ENCODE results near the gene CADPS2.

DNA sequence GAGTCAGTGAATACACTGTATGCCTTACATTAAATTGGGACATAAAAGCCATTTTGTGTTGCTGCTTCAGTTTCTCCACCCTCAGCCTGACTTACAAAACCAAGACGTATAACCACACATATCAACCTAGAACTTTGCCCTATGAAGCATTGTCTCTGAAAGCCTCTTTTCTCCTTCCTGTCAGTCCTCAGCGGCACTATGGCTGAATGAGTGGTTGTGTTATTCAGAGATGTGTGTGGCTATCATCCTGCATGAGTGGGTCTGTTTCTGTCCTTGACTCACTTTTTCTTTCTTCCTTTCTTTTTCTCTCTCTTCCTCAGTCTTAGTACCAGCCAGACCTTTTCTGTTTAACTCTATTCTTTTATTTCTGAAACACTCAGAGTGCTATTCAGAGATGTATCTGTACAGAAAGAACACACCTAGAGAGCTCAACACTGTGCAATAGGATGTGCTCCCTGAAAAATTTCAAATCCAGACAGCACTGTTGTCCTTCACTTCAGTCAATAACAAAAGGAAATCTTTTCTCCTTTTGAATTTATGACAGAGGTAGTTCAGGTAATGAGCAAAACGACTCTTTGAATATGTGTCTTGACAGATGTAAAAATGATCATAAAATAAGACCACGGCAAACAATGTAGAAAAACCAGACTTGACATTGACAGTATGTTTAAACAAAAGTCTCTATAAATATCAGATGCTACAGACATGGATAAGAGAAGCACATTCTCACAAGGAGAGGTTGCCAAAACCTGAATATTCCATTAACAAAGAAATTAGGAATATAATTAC lies 418.4 kb downstream of the CADPS2 start:
- TF ChIP-seq, protein P1, sequence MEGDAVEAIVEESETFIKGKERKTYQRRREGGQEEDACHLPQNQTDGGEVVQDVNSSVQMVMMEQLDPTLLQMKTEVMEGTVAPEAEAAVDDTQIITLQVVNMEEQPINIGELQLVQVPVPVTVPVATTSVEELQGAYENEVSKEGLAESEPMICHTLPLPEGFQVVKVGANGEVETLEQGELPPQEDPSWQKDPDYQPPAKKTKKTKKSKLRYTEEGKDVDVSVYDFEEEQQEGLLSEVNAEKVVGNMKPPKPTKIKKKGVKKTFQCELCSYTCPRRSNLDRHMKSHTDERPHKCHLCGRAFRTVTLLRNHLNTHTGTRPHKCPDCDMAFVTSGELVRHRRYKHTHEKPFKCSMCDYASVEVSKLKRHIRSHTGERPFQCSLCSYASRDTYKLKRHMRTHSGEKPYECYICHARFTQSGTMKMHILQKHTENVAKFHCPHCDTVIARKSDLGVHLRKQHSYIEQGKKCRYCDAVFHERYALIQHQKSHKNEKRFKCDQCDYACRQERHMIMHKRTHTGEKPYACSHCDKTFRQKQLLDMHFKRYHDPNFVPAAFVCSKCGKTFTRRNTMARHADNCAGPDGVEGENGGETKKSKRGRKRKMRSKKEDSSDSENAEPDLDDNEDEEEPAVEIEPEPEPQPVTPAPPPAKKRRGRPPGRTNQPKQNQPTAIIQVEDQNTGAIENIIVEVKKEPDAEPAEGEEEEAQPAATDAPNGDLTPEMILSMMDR (conservative IDR thresholded peaks at IDR 0.05; ENCODE audit: low read length): no peak
- no peak for TF ChIP-seq EZH2phosphoT487 (IDR thresholded peaks at IDR 0.05; ENCODE audit: borderline replicate concordance)

Measured in Loucy (cell line).